Endothelial cell of umbilical vein (primary cell): ENCODE data around the gene SUMF1. TPM values are rescaled to one million over a fixed set of nuclear protein-coding genes. Genes with fewer than 3 reads are reported as not detected.

Experiments
- BruUV-seq: library from RNA; stranded (reverse); fragments of 400-500 nt; replicated peaks from 2 replicates; lab custom pipeline; 2021; lab: Mats Ljungman, UMichigan
- CTCF ChIA-PET: fragments of 300-600, 350-600 bp; sonication (Branson Sonifier 250); formaldehyde crosslinking; loops from one replicate; lab custom pipeline; 2021; ENCODE audit warnings: antibody characterized with exemption, inconsistent platforms; lab: Charles Lee
- POLR2A ChIA-PET: fragments of 300-600, 350-600 bp; sonication (Branson Sonifier 250); formaldehyde crosslinking; loops from one replicate; lab custom pipeline; 2021; ENCODE audit warnings: antibody characterized with exemption, inconsistent platforms; lab: Charles Lee
- DNase-seq: peaks from one replicate; pipeline ENCODE4 v3.0.0-alpha.2; 2011; ENCODE audit warnings: low read depth, low spot score
- FAIRE-seq: peaks from 2 replicates; lab custom pipeline; 2011; peaks lifted over from hg19 to GRCh38; lab: Jason Lieb, UNC
- H2AFZ ChIP-seq: 2 replicates; pipeline ENCODE4 v1.6.0; 2012; ENCODE audit warnings: low read depth, low read length, control low read depth, inconsistent platforms
- H3K27ac ChIP-seq: 2 replicates; pipeline ENCODE4 v1.5.1; 2011; ENCODE audit warnings: low read depth, mild to moderate bottlenecking, control low read depth, low read length, moderate library complexity; ENCODE audit not compliant: insufficient read depth
- H3K27me3 ChIP-seq, 2 experiments: 2 replicates each; pipeline versions ENCODE4 v1.6.0 to v1.6.1; 2011; ENCODE audit warnings: low read length in 2 of 2, mixed read lengths in 1 of 2; ENCODE audit not compliant: control insufficient read depth in 2 of 2, insufficient read depth in 2 of 2
- H3K36me3 ChIP-seq, 2 experiments: 2 replicates in 1 of 2; 3 replicates in 1 of 2; pipeline ENCODE4 v1.5.1; 2011; ENCODE audit warnings: low read length in 2 of 2, mild to moderate bottlenecking in 1 of 2, moderate library complexity in 1 of 2; ENCODE audit not compliant: control insufficient read depth in 2 of 2, insufficient read depth in 2 of 2; ENCODE audit errors: extremely low read depth in 1 of 2
- H3K4me1 ChIP-seq: 3 replicates; pipeline ENCODE4 v1.5.1; 2011; ENCODE audit warnings: mild to moderate bottlenecking, low read length; ENCODE audit not compliant: control insufficient read depth, insufficient read depth; ENCODE audit errors: extremely low read depth
- H3K4me2 ChIP-seq: 2 replicates; pipeline ENCODE4 v1.6.1; 2011; ENCODE audit warnings: low read length, control low read depth, mixed read lengths; ENCODE audit not compliant: insufficient read depth
- H3K4me3 ChIP-seq, 3 experiments: fragments of 200-600 bp in 1 of 3; sonication (generic), shearing (Covaris generic) in 1 of 3; replicated peaks in 1 of 3; 2 replicates each; pipeline ENCODE4 v1.5.1; 2011 to 2016; ENCODE audit warnings: control low read depth in 3 of 3, low read length in 3 of 3, mild to moderate bottlenecking in 2 of 3, inconsistent platforms in 1 of 3, low read depth in 1 of 3, moderate library complexity in 1 of 3; ENCODE audit not compliant: insufficient read depth in 1 of 3
- H3K79me2 ChIP-seq: 2 replicates; pipeline ENCODE4 v1.6.0; 2012; ENCODE audit warnings: low read length, inconsistent platforms; ENCODE audit not compliant: control insufficient read depth, insufficient read depth
- H3K9ac ChIP-seq: replicated peaks from 2 replicates; pipeline ENCODE3; 2011; ENCODE audit warnings: low read length, control low read depth; ENCODE audit not compliant: insufficient read depth; ENCODE audit errors: extremely low read depth
- H3K9me1 ChIP-seq: replicated peaks from 3 replicates; pipeline ENCODE4 v1.6.0; 2011; ENCODE audit warnings: mild to moderate bottlenecking, low read length; ENCODE audit not compliant: control insufficient read depth, insufficient read depth; ENCODE audit errors: extremely low read depth
- H3K9me3 ChIP-seq: replicated peaks from 2 replicates; pipeline ENCODE4 v1.5.1; 2012; ENCODE audit warnings: low read length, inconsistent platforms; ENCODE audit not compliant: control insufficient read depth, insufficient read depth
- H4K20me1 ChIP-seq: replicated peaks from 2 replicates; pipeline ENCODE3; 2011; ENCODE audit warnings: mild to moderate bottlenecking, low read length; ENCODE audit not compliant: control insufficient read depth, insufficient read depth; ENCODE audit errors: extremely low read depth
- EZH2 ChIP-seq: IDR thresholded peaks from 2 replicates; pipeline ENCODE4 v1.6.1; 2012; ENCODE audit warnings: borderline replicate concordance, low read depth, mild to moderate bottlenecking, moderate library complexity, low read length, inconsistent platforms; ENCODE audit not compliant: severe bottlenecking
- FOS ChIP-seq: IDR thresholded peaks from 2 replicates; pipeline ENCODE4 v1.6.1; 2011; ENCODE audit warnings: mild to moderate bottlenecking, low read length, moderate library complexity, borderline replicate concordance; ENCODE audit not compliant: insufficient read depth
- GATA2 ChIP-seq: IDR thresholded peaks from 2 replicates; pipeline ENCODE4 v1.7.0; 2011; ENCODE audit warnings: low read depth, mild to moderate bottlenecking, moderate library complexity, mixed read lengths, low read length; ENCODE audit not compliant: insufficient read length, insufficient read depth
- JUN ChIP-seq: IDR thresholded peaks from 2 replicates; pipeline ENCODE4 v1.6.1; 2011; ENCODE audit warnings: borderline replicate concordance, low read depth; ENCODE audit not compliant: insufficient read length, insufficient read depth
- MYC ChIP-seq: IDR thresholded peaks from one replicate; pipeline ENCODE4 v1.6.1; 2011; ENCODE audit warnings: mild to moderate bottlenecking, low read depth, low read length
- POLR2A ChIP-seq: IDR thresholded peaks from 2 replicates; pipeline ENCODE4 v1.6.1; 2012; ENCODE audit warnings: low read depth, mild to moderate bottlenecking, control low read depth, low read length
- POLR2AphosphoS5 ChIP-seq: IDR thresholded peaks from 2 replicates; pipeline ENCODE4 v1.6.1; 2012; ENCODE audit warnings: low read depth, mild to moderate bottlenecking, control low read depth, low read length, moderate library complexity; ENCODE audit not compliant: insufficient read depth
- dilution Hi-C: fragments of 300-500 bp; cut with MboI; formaldehyde crosslinking; loops from one replicate; pipeline ENCODE4 v1.15.0; 2019; ENCODE audit warnings: low sequenced_read_pairs; ENCODE audit not compliant: extremely low pct_ligation_motif_present
- intact Hi-C: fragments of 100-400 bp; cut with micrococcal nuclease; formaldehyde crosslinking; loops from one replicate; pipeline ENCODE4 v1.10.0; 2022
- polyA plus RNA-seq, 4 experiments: library from polyadenylated mRNA; depleted of rRNA in 3 of 4; stranded (reverse) in 3 of 4; unstranded in 1 of 4; fragments of >200 nt; gene quantifications; 2 replicates each; pipeline versions ENCODE4 v1.2.1 to v1.2.3, GENCODE V29; 2011 to 2012; ENCODE audit warnings: missing spikeins in 1 of 4
- total RNA-seq: library from RNA; stranded (reverse); gene quantifications from 2 replicates; pipeline ENCODE4 v1.2.3, GENCODE V29; 2021
- TF ChIP-seq, protein P1 (sequence below), 2 donors: IDR thresholded peaks; 1 replicate in 1 of 2; 2 replicates in 1 of 2; pipeline ENCODE4 v1.5.1; 2011; ENCODE audit warnings: low read length in 2 of 2, mild to moderate bottlenecking in 2 of 2, moderate library complexity in 2 of 2, control low read depth in 1 of 2, inconsistent platforms in 1 of 2, low read depth in 1 of 2; ENCODE audit not compliant: insufficient read depth in 1 of 2; ENCODE audit errors: extremely low read depth in 1 of 2
- TF ChIP-seq, protein P2 (sequence below): IDR thresholded peaks from 2 replicates; pipeline ENCODE4 v1.6.1; 2011; ENCODE audit not compliant: insufficient read depth, insufficient read length

Gene SUMF1
- total and polyA plus RNA-seq, 2 donors (not counting 3 experiments of a cell fraction or from before 2014, with no cell fraction given): 31.5 to 46.8 TPM

DNA sequence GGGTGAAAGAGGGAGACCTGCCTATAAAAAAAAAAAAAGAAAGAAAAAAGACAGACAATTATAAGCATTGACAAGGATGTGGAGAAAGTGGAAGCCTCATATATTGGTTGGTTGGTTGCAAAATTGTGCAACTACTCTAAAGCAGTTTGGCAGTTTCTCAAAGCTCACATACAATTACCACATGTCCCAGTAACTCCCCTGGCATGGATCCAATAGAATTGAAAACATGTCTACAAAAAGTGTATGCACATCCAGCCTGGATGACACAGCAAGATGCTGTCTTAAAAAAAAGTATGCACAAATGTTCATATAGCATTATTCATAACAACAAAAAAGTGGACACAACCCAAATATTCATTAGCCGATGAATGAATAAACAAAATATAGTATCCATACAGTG is 144.4 kb downstream of the SUMF1 start:
- Histone ChIP-seq H2AFZ (no peak overlapping the region), H3K9ac (no peak overlapping the region), H3K9me3 (no peaks in the 10 kb centered on the region), H3K36me3 (no peaks in the 10 kb centered on the region), H3K4me1 (no peaks in the 10 kb centered on the region), H3K27ac (no peak overlapping the region), H3K4me2 (no peak overlapping the region), H3K4me3 (no peak overlapping the region), H3K79me2 (no peaks in the 10 kb centered on the region), H3K9me1 (no peaks in the 10 kb centered on the region), H3K27me3 (no peaks in the 10 kb centered on the region), H4K20me1 (no peaks in the 10 kb centered on the region)
- CTCF ChIA-PET: interaction anchor here (2.3 kb wide), 1 partner anchor 8 kb away, joined by 5 read pairs; no protein-coding TSS in a partner anchor
- FAIRE-seq (no peak), DNase-seq (no peak)
- POLR2A ChIA-PET: no interaction called here
- dilution Hi-C loops (no loop called here), intact Hi-C loops (no loop called here)
- BruUV-seq: no TSS peak
- TF ChIP-seq GATA2 (no peak), JUN (no peak), MYC (no peak), POLR2A (no peak)

DNA sequence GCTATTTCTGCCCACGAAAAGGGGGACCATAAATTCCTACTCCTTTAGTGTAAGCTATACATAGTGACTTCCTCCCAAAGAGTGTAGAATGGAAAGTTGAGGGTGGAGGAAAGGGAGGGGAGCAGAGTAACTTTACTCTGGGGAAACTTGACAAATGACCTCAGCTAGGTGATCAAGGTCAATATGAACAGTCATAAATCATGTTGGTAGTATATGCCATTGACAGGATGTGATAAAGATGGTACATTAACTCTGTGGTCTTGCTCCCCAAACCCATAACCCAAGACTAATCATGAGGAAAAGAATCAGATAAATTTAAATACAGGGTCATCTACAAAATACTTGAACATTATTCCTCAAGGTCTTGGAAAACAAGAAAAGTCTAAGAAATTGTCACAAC is 145.3 kb downstream of the SUMF1 start:
- Histone ChIP-seq H4K20me1 (no peaks in the 10 kb centered on the region), H3K9me3 (no peaks in the 10 kb centered on the region), H3K36me3 (no peaks in the 10 kb centered on the region), H3K4me1 (no peaks in the 10 kb centered on the region), H3K4me3 (no peak overlapping the region), H3K27ac (no peak overlapping the region), H3K79me2 (no peaks in the 10 kb centered on the region), H3K4me2 (no peak overlapping the region), H3K9me1 (no peaks in the 10 kb centered on the region), H3K9ac (no peak overlapping the region), H3K27me3 (no peaks in the 10 kb centered on the region), H2AFZ (no peak overlapping the region)
- no TSS peak for BruUV-seq
- dilution Hi-C loops: no loop called here
- DNase-seq (no peak), FAIRE-seq (no peak)
- ChIA-PET CTCF (interaction anchor here (0.8 to 1.4 kb wide), 2 partner anchors 29 to 31 kb away, joined by 3 to 4 read pairs; no protein-coding TSS in a partner anchor), POLR2A (no interaction called here)
- TF ChIP-seq JUN: no peak
- no peak for TF ChIP-seq FOS
- TF ChIP-seq POLR2AphosphoS5: no peak
- TF ChIP-seq, protein P1, sequence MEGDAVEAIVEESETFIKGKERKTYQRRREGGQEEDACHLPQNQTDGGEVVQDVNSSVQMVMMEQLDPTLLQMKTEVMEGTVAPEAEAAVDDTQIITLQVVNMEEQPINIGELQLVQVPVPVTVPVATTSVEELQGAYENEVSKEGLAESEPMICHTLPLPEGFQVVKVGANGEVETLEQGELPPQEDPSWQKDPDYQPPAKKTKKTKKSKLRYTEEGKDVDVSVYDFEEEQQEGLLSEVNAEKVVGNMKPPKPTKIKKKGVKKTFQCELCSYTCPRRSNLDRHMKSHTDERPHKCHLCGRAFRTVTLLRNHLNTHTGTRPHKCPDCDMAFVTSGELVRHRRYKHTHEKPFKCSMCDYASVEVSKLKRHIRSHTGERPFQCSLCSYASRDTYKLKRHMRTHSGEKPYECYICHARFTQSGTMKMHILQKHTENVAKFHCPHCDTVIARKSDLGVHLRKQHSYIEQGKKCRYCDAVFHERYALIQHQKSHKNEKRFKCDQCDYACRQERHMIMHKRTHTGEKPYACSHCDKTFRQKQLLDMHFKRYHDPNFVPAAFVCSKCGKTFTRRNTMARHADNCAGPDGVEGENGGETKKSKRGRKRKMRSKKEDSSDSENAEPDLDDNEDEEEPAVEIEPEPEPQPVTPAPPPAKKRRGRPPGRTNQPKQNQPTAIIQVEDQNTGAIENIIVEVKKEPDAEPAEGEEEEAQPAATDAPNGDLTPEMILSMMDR (IDR thresholded peaks at IDR 0.05; ENCODE audit: extremely low read depth in 1 of 2, insufficient read depth in 1 of 2, low read depth in 1 of 2, low read length in 2 of 2): no peak
- no peak for TF ChIP-seq MYC
- TF ChIP-seq POLR2A: no peak
- TF ChIP-seq EZH2: no peak
- TF ChIP-seq, protein P2, sequence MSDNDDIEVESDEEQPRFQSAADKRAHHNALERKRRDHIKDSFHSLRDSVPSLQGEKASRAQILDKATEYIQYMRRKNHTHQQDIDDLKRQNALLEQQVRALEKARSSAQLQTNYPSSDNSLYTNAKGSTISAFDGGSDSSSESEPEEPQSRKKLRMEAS: no peak
- no peak for TF ChIP-seq GATA2
- intact Hi-C loops: no loop called here
